GM12874 (cell line): Measurements from ENCODE around the gene PACS1.

Source experiments
- CTCF ChIP-seq: IDR thresholded peaks from 2 replicates; pipeline ENCODE4 v1.5.1; 2011; ENCODE audit warnings: low read depth, mild to moderate bottlenecking, control low read depth, low read length, moderate library complexity; ENCODE audit not compliant: insufficient read depth

The PACS1 gene

DNA sequence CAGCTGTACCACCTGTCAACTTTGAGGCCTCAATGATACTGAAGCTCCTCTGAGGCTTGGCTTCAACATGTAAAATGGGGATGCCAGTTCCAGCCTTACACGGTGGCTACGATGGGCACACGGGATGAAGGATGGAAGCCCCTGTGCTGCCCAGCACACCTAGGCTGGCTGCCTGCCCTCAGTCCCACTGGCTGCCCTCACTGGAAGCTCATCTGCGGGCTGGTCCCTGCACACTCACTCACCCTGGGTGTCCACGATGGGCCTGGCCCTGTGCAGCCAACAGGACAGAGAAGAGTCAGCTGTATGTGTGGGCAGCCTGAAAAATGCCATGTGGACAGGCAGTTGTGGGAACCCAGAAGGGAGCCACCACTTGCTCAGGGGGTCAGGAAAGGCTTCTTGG lies 216.6 kb downstream of the PACS1 start:
- no peak for TF ChIP-seq CTCF

- no peak for TF ChIP-seq CTCF
Observed at GRCh38 chr11:66287211-66287888, 217.3 kb downstream of the PACS1 start.

- TF ChIP-seq CTCF, result no peak
Observed at GRCh38 chr11:66287889-66288670, 218.0 kb downstream of the PACS1 start.

GRCh38 chr11:66288671-66289547 lies 218.8 kb downstream of the PACS1 start, which contains the start of gene YIF1A:
TSS of gene YIF1A (minus strand) at chr11:66289143. CDS start at chr11:66288985, 158 bp downstream.
- TF ChIP-seq CTCF, result no peak

- no peak for TF ChIP-seq CTCF
Observed at GRCh38 chr11:66289548-66290329, 219.7 kb downstream of the PACS1 start.

- no peak for TF ChIP-seq CTCF
Observed at GRCh38 chr11:66290330-66290621, 220.2 kb downstream of the PACS1 start.
